Fibroblast of lung (primary cell): ENCODE results near the gene MITF.

Source experiments
- CTCF ChIP-seq, 2 donors: IDR thresholded peaks in 1 of 2; conservative IDR thresholded peaks in 1 of 2; 1 replicate in 1 of 2; 2 replicates in 1 of 2; pipeline ENCODE4 v1.5.1; 2011 to 2012; ENCODE audit warnings: low read length in 2 of 2, control low read depth in 1 of 2, inconsistent platforms in 1 of 2, low read depth in 1 of 2, mild to moderate bottlenecking in 1 of 2
- EZH2 ChIP-seq: IDR thresholded peaks from 2 replicates; pipeline ENCODE4 v1.5.1; 2012; ENCODE audit warnings: low read length, control low read depth, mild to moderate bottlenecking; ENCODE audit errors: missing control alignments

- no peak for TF ChIP-seq CTCF (conservative IDR thresholded peaks at IDR 0.05 in 1 of 2, IDR thresholded peaks at IDR 0.05 in 1 of 2; ENCODE audit: low read depth in 1 of 2, low read length in 2 of 2)
- no peak for TF ChIP-seq EZH2
Observed at GRCh38 chr3:69929019-69929418, 189.8 kb downstream of the MITF start.
